Measurements from ENCODE around the gene INSC.

GRCh38 chr11:15197696-15198095 lies 83.0 kb downstream of the INSC start:
- no peak for TF ChIP-seq CTCF (IDR thresholded peaks at IDR 0.05)
- TF ChIP-seq POLR2A (IDR thresholded peaks at IDR 0.05): no peak

Measured in heart left ventricle (tissue), 13 donors.